Pulmonary artery endothelial cell (primary cell): ENCODE measurements around the gene FAM184B. TPM values are rescaled to one million over a fixed set of nuclear protein-coding genes. Genes with fewer than 3 reads are reported as not detected.
A peak's percentile ranks its signal among the peaks of the same experiment; 100 is the strongest.

Source experiments
- DNase-seq: peaks from one replicate; pipeline ENCODE4 v3.0.0-alpha.2; 2011; ENCODE audit warnings: low read depth, low spot score
- total RNA-seq: library from RNA; depleted of rRNA; stranded (reverse); fragments of >200 nt; gene quantifications from 2 replicates; pipeline ENCODE4 v1.2.3, GENCODE V29; 2014

FAM184B gene
- total RNA-seq, 1 donor from 2014 or later = not detected

DNA sequence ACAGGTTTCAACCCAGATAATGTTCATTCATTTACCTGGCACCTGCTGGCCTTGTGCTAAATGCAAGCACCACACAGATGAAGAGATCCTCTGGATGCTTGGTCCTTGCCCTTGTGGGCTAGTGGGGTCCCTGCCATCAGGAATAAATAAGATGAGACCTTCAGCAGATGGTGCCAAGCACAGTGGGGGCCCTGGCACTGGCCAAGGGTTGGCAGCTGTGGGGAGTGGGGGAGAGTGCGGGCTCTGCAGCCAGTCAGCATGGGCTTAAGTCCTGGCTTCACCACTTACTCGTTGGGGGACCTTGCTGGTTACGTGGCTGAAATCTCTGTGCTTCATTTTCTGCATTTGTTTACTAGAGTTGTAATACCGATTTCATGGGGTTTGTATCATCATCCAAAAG is 197.5 kb downstream of the FAM184B start:
- no peak for DNase-seq

DNA sequence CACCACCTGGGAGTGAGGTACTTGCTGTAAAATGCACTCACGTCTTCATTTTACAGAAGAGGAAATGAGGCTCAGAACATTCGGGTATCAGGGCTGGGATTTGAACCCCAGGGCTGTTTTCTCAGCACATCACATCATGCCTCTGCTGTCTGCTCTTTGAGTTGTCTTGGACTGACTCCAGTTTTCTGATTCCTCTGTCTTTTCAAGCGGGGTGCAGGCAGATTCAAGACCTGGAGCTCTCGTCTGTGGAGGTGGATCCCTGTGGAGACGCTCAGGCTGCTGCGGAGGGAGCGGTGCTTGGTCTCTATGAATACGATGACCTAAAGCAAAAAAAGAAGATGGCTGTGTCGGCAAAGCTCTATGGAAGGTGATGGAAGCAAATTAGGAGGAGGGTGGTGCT is 198.1 kb downstream of the FAM184B start:
- DNase-seq = no peak

DNA sequence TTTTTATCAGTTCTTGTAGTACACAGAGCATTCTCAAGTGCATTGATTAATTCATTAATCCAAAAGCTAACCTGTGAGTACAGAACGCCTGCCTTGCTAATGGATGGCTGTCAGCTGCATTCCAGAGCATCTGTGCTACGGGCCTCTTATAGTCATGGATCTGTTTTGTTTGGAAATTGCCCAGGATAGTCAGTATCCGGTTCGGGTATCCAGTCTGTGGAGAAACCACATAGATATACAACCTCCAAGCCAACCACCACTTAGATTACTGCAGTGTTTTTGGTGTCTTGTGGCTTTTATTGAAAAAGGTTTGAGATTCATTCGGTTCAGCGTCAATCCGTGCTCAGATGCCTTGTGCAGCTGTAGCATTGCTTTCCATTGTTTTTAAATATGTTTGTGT is 200.5 kb downstream of the FAM184B start:
- peak; percentile 40 for DNase-seq

Other genes starting within 250 kb of the FAM184B start
- gene LAP3, start 204.4 kb downstream of the FAM184B start, total RNA-seq = 197 and 225 TPM in 2 replicates
- 19.9 and 21.4 TPM in 2 replicates for gene MED28, start 167.0 kb downstream of the FAM184B start, total RNA-seq
- 17.1 and 27.7 TPM in 2 replicates for gene DCAF16, start 29.1 kb upstream of the FAM184B start, total RNA-seq
- 31.1 and 57.1 TPM in 2 replicates for gene NCAPG, start 29.4 kb upstream of the FAM184B start, total RNA-seq
- gene LCORL, start 240.1 kb upstream of the FAM184B start, total RNA-seq = 9.3 and 15.6 TPM in 2 replicates